ENCODE data around the gene TXNIP.
"Not testable (repeated sequence)": the region's sequence is repeated elsewhere in the genome, so short reads cannot be mapped to it uniquely, and the experiment has no call there.

The TXNIP gene, protein sequence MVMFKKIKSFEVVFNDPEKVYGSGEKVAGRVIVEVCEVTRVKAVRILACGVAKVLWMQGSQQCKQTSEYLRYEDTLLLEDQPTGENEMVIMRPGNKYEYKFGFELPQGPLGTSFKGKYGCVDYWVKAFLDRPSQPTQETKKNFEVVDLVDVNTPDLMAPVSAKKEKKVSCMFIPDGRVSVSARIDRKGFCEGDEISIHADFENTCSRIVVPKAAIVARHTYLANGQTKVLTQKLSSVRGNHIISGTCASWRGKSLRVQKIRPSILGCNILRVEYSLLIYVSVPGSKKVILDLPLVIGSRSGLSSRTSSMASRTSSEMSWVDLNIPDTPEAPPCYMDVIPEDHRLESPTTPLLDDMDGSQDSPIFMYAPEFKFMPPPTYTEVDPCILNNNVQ

DNA sequence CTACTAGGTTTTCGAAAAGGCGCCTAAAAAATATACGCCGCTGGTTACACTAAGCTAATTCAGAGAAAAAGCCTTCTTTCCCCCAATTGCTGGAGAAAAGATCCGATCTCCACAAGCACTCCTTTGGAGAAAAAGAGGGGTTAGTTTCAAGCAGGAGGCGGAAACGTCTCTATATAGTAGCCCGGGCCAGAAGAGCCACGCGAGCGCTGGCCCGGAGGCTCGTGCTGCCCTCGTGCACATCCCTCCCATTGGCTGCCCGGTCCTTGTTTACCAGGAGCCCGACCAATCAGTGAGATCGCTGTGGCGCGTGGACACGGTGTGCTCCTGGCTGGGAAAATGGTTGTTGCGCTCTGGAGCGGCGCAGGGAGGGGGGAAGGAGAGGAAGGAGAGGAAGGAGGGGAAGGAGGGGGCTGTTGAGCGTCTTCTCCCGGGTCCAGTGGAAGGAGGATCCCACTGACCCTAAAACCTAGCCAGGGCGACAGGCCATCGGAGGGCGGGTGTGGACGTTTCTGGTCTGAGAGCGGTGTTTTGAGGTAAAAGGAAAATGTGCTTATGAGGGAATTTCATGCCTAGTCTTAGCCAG is at the start of gene TXNIP:
TSS of gene TXNIP (minus strand) at position 147 of the 583 bp plus-strand sequence. CDS start 313 bp downstream, outside the sequence.
- DNase-seq (ENCODE audit: low spot score): peak; percentile 98

DNA sequence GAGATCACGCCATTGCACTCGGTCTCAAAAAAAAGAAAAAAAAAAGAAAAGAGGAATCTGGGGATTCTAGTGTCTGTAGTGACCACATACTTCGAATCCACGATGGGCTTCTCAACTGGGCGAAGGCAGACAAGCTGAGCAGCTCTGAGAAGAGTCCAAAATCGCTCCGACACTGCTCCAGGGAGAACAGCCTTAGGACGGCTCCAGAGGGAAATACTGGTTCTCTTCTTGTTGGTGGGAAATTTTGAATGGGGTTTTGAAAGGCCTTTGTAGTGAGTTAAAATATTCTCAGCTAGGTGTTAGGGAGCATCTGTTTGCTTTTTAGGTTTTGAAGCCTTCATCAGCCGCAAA is 43.4 kb upstream of the TXNIP start:
- DNase-seq (ENCODE audit: low spot score): peak; percentile 22

DNA sequence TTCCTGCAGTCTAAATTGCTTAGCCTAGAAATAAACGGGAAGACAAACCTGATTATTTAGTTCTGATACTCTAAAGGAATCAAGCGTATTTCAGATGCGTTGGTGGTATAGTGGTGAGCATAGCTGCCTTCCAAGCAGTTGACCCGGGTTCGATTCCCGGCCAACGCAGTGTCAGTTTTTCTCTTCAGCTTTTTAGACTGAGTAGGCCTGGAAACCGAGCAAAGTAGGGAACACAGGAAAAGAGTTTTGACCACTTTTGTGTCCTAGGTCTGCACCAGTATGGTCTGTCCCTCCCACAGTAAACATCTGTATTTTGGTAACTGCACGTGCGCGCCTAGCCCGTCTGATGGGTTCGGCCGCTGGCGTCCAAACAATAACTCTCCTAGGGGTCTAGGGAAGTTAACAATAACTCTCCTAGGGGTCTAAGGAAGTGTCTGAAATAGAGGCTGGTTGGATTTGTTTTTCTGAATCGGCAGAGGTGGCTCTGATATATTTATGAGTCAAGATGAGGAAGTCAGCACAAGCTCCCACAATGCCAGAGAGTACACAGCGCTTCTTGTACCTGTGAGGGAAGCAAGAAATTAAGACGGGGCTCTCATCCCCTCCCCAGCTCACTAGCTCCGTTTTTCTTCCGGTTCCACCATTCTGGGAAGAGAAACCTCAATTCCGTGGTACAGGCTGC is 40.7 kb upstream of the TXNIP start:
- peak; percentile 93 for DNase-seq (ENCODE audit: low spot score)

DNA sequence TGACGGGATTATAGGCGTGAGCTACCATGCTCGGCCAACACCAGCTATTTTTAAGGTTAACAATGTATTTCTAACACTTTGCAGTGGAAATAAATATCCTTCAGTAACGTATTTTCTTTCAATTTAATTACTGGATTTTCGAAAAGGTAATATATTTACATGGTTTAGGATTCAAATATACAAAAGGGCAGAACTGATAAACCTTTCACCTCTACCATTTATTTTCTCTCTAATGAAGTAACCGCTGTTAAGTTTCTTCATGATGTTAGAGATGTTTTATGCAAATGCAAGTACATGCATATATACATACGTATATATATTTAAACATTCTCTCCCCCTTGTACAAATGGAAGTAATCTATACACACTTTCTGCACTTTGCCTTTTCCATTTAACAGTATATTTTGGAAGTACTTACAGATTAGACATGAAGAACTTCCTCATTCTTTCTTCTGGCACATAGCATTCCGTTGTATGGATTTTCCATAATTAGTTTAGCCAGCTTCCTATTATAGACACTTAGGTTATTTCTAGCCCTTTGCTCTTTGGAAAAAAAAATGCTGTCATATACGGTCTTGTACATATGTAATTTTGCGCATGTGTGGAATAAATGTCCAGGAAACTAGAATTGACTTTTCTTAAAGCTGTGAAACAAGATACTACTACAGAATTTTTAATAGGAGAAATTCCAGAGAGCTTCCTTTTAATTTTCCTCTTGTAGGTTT is 40.0 kb upstream of the TXNIP start:
- peak; percentile 55 for DNase-seq (ENCODE audit: low spot score)

DNA sequence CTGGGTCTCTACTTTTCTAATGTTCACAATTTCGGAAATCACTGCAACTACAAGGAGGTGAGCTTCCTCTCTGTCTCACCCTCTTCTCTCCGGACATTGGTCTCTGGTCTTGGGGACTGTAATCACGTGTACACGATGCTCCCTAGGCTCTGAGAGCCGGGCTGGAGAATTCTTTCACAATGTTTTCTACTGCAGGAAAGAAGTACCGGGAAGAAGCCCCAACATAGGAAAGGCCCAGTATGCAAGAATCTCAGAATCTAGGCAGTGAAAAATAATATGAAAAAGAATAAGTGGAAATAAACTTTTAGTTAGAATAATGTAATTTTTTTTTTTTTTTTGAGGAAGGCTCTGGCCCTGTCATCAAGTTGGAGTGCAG is 38.7 kb upstream of the TXNIP start:
- DNase-seq (ENCODE audit: low spot score): peak; percentile 11

DNA sequence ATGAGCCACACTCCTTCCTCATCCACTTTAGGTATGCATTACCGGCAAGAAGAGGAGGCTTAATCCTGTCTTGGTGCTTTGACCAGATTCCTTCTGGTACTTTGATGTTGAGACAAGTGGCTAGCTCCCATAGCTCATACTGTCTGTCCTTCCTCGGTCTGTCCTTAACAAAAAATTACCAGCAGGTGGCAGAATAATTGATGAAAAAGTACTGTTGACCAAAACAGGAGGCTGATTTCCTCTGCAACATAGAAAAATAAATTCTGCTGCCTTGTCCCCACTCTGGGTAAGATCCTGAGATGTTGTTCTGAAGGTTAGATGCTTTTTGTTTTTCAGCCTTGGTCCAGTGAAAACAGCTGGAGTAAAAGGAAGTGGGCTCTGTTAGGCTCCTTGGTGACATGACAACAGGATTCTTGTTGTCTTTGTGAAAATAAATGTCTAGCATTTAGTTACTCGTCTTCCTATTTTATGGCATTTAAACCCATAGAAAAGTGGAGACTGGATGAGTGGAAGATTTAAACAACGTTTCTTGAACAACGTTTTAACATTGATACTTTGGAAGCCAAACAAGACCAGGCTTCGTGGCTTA is 36.3 kb upstream of the TXNIP start:
- DNase-seq (ENCODE audit: low spot score): peak; percentile 51

DNA sequence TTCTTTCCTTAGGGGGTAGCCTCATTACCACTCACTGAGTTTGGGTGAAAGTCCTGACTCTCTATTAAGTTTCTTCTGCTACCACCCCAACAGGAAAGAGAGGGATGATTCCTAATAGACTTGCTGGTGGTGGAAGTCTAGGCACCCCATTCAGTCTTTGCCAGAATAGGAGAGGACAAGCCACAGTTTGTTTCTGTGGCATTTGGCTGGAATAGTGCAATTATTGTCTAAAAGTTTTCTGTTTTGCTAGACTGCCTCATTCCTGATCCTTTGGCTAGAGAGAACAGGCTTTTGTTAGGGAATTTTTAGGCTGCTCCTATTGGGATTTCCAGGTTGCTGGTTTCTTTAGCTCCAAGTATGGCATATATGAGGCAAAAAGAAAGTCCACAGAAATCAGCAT is 35.1 kb upstream of the TXNIP start:
- DNase-seq (ENCODE audit: low spot score): peak; percentile 27

DNA sequence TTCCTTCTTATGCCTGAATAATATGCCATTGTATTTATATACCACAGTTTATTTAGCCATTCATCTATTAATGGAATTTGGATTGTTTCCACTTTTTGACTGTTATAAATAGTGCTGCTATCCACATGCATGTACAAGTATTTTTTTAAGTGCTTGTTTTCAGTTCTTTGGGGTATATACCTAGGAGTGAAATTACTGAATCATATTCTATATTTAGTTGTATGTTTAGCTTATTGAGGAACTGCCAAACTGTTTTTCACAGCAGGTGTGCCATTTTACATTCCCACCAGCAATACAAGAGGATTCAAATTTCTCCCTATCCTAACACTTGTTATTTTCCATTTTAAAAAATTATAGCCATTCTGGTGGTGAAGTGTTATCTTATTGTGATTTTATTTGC is 32.7 kb upstream of the TXNIP start:
- DNase-seq (ENCODE audit: low spot score): no peak

DNA sequence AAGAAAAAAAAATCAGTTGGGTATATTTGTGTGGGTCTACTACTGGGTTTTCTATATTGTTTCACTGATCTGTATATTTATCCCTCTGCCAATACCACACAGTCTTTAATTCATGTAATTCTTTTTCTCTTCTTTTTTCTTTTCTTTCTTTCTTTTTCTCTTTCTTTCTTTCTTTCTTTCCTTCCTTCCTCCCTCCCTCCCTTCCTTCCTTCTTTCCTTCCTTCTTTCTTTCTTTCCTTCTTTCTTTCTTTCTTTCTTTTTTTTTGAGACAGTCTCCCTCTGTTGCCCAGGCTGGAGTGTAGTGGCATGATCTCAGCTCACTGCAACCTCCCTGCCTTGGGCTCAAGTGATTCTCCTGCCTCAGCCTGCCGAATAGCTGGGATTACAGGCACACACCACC is 30.3 kb upstream of the TXNIP start:
- not testable (repeated sequence) for DNase-seq (ENCODE audit: low spot score)

DNA sequence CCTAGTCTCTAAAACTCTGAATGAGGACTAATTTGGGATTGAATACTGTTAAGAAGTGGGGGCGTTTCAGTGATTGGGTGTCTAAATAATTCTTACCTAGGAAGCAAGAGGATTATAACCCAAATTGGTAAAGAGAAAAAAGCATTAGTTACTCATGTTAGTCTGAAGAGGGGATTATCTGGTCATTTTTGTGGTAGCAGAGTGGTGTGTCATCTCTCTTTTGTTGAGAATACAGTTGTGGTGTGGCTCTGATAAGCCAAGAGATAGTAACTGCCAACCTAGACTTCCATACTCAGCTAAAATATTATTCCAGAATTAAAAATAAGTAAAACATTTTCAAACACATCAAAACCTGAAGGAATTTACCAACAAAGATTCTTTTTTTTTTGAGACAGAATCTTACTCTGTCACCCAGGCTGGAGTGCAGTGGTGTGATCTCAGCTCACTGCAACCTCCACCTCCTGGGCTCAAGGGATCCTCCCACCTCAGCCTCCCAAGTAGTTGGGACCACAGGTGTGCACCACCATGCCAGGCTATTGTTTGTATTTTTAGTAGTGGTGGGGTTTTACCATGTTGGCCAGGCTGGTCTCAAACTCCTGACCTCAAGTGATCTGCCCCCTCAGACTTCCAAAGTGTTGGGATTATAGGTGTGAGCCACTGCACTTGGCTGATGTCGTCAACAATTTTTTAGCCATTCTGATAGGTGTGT is 29.6 kb upstream of the TXNIP start:
- not testable (repeated sequence) for DNase-seq (ENCODE audit: low spot score)

DNA sequence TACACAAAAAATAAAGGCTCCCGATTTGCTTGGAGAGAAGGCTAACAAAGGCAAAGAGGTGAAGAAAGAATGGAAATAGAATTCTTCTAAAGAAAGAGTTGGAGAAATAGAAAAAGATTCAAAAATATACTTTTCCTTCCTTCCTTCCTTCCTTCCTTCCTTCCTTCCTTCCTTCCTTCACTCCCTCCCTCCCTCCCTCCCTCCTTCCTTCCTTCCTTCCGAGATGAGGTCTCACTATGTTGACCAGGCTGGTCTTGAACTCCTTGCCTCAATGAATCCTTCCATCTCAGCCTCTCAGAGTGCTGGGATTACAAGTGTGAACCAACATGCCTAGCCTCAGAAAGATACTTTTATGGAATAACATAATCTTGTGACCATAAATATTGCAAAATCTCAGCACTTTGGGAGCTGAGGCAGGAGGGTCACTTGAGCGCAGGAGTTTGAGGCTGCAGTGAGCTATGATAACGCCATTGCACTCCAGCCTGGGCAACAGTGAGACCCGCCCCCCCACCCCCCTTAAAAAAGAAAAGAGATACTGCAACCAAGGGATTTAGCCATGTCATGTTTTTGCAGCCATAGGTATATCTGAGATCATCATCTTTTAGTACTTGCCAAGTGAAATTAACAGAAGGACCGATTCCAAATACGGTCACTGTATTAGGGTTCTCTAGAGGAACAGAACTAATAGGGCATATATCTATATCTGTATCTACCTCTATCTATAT is 26.2 kb upstream of the TXNIP start:
- no peak for DNase-seq (ENCODE audit: low spot score)

DNA sequence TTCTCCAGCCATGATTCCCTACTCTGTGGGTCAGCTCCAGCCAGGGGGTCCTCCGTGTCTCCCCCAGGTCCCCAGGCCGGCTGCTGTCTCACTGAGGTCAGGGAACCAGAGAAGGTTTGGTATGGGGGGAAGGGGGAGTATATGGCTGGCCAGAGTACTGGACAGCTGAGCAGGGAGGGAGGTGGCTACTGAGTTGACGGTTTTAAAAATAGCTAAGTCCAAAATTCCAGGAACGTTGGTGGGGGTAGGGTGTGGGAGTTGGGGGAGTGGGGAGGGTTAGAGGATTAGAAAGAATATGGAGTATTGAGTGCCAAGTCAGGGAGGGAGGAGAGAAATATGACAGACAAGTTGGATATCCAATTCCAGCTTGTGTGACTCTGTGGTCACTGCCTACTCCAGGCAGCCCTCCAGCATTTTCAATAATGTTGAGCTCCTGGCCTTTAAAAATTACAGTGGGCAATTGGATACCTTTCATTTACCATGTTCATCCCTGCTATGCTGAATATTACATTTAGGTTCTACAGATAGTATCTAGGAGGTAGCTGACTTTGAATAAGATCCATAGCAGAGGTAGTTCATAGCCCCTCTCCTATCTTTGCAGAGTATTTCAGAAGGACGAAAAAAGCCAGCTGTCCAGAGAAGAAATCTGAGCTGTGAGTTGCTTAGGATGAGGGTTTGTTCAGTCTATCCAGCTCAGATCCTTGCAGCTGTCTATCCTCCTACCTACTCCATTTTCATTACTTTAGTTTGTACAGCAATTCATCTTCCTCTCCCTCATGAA is 25.4 kb upstream of the TXNIP start, which contains the start of gene HJV:
TSS of gene HJV (minus strand) at position 114 of the 781 bp plus-strand sequence. CDS start 1,504 bp downstream, outside the sequence.
- no peak for DNase-seq (ENCODE audit: low spot score)

DNA sequence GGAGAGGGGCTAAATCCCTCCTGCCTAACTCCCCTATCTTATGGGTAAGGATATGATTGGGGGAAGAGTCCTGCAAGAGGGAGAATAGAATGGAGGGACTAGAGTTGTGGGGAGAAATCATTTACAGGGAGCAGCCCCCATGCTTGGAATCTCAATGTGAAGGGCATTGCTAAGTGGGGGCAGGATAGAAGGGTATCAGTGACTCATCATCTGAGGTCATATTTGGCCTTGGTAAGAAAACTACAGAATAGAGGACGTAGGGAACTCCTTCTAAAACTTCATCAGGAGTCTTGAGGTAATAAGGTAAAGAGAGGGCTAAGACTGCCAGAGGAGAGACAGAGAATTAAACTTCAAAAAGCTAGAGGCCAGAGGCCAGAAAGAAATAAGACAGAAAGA is 24.7 kb upstream of the TXNIP start:
- DNase-seq (ENCODE audit: low spot score): no peak

DNA sequence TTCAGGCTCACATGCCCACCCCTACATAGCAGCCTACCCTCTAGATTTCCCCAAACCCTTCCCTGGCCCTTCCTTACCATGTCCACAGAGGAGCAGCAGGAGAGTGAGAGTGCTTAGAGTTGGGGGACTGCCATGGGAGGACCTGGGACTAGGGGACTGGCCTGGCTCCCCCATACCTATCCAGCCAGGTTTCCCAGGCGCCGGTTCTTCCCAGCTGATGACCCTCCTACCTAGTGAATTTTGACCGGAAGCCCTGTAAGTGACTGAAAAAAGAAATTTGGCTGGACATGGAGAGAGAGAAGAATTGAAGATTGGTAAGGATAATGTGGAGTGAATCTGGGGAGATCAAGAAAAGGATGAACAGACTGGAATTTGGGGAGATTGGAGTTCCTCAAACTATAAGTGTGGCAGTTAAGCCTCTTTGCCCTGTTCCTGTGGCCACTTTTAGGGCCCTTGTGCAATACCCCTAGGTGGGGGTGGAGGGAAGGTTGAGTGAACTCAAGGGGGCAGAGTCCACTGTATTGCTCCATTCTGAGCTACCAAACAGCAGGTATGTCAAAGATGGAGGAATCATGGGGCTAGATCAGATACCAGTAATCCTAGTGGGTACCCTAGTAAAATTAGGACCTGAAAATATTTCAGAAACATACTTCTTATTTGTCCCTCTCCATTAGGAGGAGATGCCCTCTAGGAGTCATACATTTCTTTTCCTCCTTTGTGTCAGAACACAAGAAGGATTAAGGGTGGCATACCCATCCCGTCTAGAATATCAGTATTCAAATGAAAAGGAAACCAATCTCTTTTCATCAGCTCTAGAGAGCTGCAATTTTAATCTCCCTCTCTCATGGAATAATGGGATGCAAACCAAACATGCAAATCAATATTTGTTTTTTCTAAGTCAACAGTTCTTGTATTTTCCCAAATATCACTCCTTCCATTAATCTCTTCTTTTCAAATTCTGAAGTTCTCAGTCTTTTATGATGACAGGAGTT is 24.0 kb upstream of the TXNIP start:
- no peak for DNase-seq (ENCODE audit: low spot score)

DNA sequence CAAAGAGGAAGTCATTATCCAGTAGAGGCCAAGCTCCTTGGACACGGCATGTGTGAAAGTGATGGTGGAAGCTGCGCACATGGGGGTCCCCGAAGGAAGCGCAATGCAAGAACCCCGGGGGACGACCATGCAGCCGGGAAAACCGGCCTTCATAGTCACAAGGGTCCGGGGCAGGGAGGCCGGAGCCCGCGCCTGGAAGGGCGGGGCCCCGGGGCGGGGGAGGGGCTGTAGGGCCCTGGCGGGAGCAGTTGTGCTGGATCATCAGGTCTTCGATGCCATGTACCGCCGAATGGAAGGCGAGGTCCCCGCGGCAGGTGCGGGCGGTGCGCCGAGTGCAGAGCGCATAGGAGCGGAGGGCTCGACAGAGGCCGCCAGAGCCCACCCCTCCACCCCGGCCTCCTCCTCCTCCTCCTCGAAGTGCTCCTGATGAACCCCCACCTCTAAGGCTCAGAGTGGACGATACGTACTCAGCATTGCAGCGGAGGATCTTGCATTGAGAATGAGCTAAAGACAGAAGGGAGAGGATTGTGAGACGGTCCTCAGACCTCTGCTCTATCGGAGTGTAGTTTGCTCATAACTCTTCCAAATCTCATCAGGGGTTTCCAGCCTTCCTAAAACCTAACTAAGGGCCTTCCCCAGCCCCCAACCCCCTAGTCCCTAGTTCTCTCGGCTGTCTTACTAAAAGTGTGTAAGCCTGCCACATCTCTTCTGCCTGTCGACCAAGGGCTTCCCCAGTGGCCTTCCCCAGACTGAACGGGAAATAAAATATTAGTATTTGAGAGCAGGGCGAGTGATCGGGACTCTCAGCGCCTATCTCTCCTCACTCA is 23.1 kb upstream of the TXNIP start:
- DNase-seq (ENCODE audit: low spot score): no peak

DNA sequence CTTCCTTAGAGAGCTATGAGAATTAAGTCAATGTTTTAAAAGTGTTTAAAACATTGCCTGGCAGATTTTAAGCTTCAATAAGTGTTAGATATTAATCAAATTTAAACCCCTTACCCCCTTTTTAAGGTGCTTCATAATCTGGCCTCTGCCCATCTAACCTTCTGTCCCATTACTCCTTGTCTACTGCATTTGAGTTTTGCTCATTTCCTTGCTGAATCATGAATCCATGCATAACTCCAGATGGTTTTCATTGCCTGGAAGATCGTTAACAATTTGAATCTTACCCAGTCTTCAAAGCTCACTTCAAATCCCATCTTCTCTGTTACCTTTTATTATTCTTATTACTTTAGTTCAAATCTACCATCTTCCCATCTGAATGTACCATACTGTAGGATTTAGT is 20.5 kb upstream of the TXNIP start:
- no peak for DNase-seq (ENCODE audit: low spot score)

DNA sequence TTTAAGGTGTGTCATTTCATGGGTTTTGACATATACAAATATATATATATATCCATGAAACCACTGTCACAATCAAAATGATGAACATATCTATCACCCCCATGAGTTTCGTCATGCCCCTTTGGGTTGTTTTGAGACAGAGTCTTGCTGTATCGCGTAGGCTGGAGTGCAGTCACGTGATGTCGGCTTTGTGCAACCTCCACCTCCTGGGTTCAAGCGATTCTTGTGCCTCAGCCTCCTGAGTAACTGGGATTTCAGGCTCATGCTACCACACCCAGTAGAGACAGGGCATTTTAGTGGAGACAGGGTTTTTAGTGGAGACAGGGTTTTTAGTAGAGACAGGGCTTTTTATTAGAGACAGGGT is 17.2 kb upstream of the TXNIP start:
- DNase-seq (ENCODE audit: low spot score): no peak
